Measurements from ENCODE around the gene ELOVL7. TPM values are rescaled to one million over a fixed set of nuclear protein-coding genes. Genes with fewer than 3 reads are reported as not detected.

ELOVL7 gene
- total and polyA plus RNA-seq, 2 donors (not counting 3 experiments of a cell fraction or from before 2014, with no cell fraction given): 0.01 to 0.09 TPM

GRCh38 chr5:60843386-60843935 lies 608 bp downstream of the ELOVL7 start:
- Histone ChIP-seq H3K9ac (replicated peaks; ENCODE audit: extremely low read depth, insufficient read depth, low read length) (no peak overlapping the region), H3K9me1 (replicated peaks; ENCODE audit: control insufficient read depth, extremely low read depth, insufficient read depth, low read length) (no peaks in the 10 kb centered on the region), H2AFZ (ENCODE audit: low read depth, low read length) (peak overlapping the region; percentile 85), H3K4me1 (ENCODE audit: control insufficient read depth, extremely low read depth, insufficient read depth, low read length) (peaks cover 11% of the 10 kb centered on the region), H3K27ac (ENCODE audit: insufficient read depth, low read depth, low read length) (no peak overlapping the region), H3K27me3 (ENCODE audit: control insufficient read depth in 2 of 2, insufficient read depth in 2 of 2, low read length in 2 of 2) (peaks cover 36 to 69% of the 10 kb centered on the region in 2 experiments), H3K4me3 (replicated peaks in 1 of 3; ENCODE audit: insufficient read depth in 1 of 3, low read depth in 1 of 3, low read length in 3 of 3) (peak overlapping the region; percentile 36 to 55 (median 39)), H3K9me3 (replicated peaks; ENCODE audit: control insufficient read depth, insufficient read depth, low read length) (no peaks in the 10 kb centered on the region), H3K4me2 (ENCODE audit: insufficient read depth, low read length) (peak overlapping the region; percentile 81), H3K79me2 (ENCODE audit: control insufficient read depth, insufficient read depth, low read length) (no peaks in the 10 kb centered on the region), H4K20me1 (replicated peaks; ENCODE audit: control insufficient read depth, extremely low read depth, insufficient read depth, low read length) (no peaks in the 10 kb centered on the region), H3K36me3 (ENCODE audit: control insufficient read depth in 2 of 2, extremely low read depth in 1 of 2, insufficient read depth in 2 of 2, low read length in 2 of 2) (no peaks in the 10 kb centered on the region)
- dilution Hi-C loops (cut with MboI; ENCODE audit: extremely low pct_ligation_motif_present, low sequenced_read_pairs) (no loop called here), intact Hi-C loops (cut with micrococcal nuclease) (loop anchor here (10.0 kb wide), 1 partner anchor 139 kb away; the partner anchor contains the start of gene DEPDC1B)
- DNase-seq (ENCODE audit: low read depth, low spot score): no peak
- no TSS peak for BruUV-seq (replicated peaks)
- CTCF ChIA-PET: interaction anchor here (1.0 kb wide), 1 partner anchor 142 kb away, joined by 3 read pairs; no protein-coding TSS in a partner anchor
- TF ChIP-seq POLR2AphosphoS5 (IDR thresholded peaks at IDR 0.05; ENCODE audit: insufficient read depth, low read depth, low read length): no peak
- TF ChIP-seq EZH2 (IDR thresholded peaks at IDR 0.05; ENCODE audit: borderline replicate concordance, low read depth, low read length, severe bottlenecking): peak; percentile 80
- TF ChIP-seq FOS (IDR thresholded peaks at IDR 0.05; ENCODE audit: borderline replicate concordance, insufficient read depth, low read length): no peak
- no peak for TF ChIP-seq POLR2A (IDR thresholded peaks at IDR 0.05; ENCODE audit: low read depth, low read length)
- no peak for TF ChIP-seq MAX (IDR thresholded peaks at IDR 0.05; ENCODE audit: insufficient read depth, insufficient read length)
- no peak for TF ChIP-seq GATA2 (IDR thresholded peaks at IDR 0.05; ENCODE audit: insufficient read depth, insufficient read length, low read depth, low read length)
- TF ChIP-seq MYC (IDR thresholded peaks at IDR 0.05; ENCODE audit: low read depth, low read length): no peak
- TF ChIP-seq JUN (IDR thresholded peaks at IDR 0.05; ENCODE audit: borderline replicate concordance, insufficient read depth, insufficient read length, low read depth): no peak
- POLR2A ChIA-PET: no interaction called here
- FAIRE-seq: no peak
